HG02642 (cell line): Measurements from ENCODE around the gene MEAK7.

ENCODE experiments used
- ATAC-seq: cut with Tn5 transposase; IDR thresholded peaks from one replicate; pipeline ENCODE4 v1.9.1; 2021; ENCODE audit warnings: mild to moderate bottlenecking; ENCODE audit not compliant: unreplicated experiment, poor library complexity

Gene MEAK7

GRCh38 chr16:84476401-84476800, 28.1 kb downstream of the MEAK7 start:
- ATAC-seq = no peak

- ATAC-seq = no peak
Observed at GRCh38 chr16:84475643-84476240, 28.7 kb downstream of the MEAK7 start.

- ATAC-seq = no peak
Observed at GRCh38 chr16:84471966-84472365, 32.5 kb downstream of the MEAK7 start.

- no peak for ATAC-seq
Observed at GRCh38 chr16:84471316-84471715, 33.1 kb downstream of the MEAK7 start.

GRCh38 chr16:84467709-84468108, 36.8 kb downstream of the MEAK7 start:
- ATAC-seq = no peak

GRCh38 chr16:84467256-84467655, 37.2 kb downstream of the MEAK7 start:
- no peak for ATAC-seq

- ATAC-seq = no peak
Observed at GRCh38 chr16:84466692-84467091, 37.8 kb downstream of the MEAK7 start.

GRCh38 chr16:84465154-84465553, 39.3 kb downstream of the MEAK7 start:
- ATAC-seq = no peak

GRCh38 chr16:84464116-84464515, 40.3 kb downstream of the MEAK7 start:
- no peak for ATAC-seq

GRCh38 chr16:84463221-84463620, 41.2 kb downstream of the MEAK7 start:
- no peak for ATAC-seq

- no peak for ATAC-seq
Observed at GRCh38 chr16:84462296-84463210, 41.9 kb downstream of the MEAK7 start.

- no peak for ATAC-seq
Observed at GRCh38 chr16:84461413-84462295, 42.8 kb downstream of the MEAK7 start.

- ATAC-seq = no peak
Observed at GRCh38 chr16:84461029-84461412, 43.4 kb downstream of the MEAK7 start.

GRCh38 chr16:84460406-84461028, 43.9 kb downstream of the MEAK7 start:
- ATAC-seq = no peak

GRCh38 chr16:84459941-84460405, 44.5 kb downstream of the MEAK7 start:
- ATAC-seq = no peak

GRCh38 chr16:84459533-84459894, 44.9 kb downstream of the MEAK7 start:
- no peak for ATAC-seq

GRCh38 chr16:84458606-84459532, 45.6 kb downstream of the MEAK7 start:
- ATAC-seq = no peak

GRCh38 chr16:84455031-84455430, 49.4 kb downstream of the MEAK7 start:
- ATAC-seq = no peak
